H1 (cell line): ENCODE results near the gene TBCD.

Source experiments
- E2F6 ChIP-seq: IDR thresholded peaks from 2 replicates; pipeline ENCODE4 v1.6.1; 2012; ENCODE audit warnings: inconsistent platforms
- POLR2A ChIP-seq, 2 experiments: IDR thresholded peaks; 1 replicate in 1 of 2; 2 replicates in 1 of 2; pipeline ENCODE4 v1.6.1; 2011; ENCODE audit warnings: low read depth in 2 of 2, low read length in 2 of 2, mild to moderate bottlenecking in 2 of 2; ENCODE audit errors: control extremely low read depth in 1 of 2
- POLR2AphosphoS5 ChIP-seq: IDR thresholded peaks from 2 replicates; pipeline ENCODE4 v1.6.1; 2011; ENCODE audit warnings: low read depth, low read length
- RAD21 ChIP-seq, 2 experiments: IDR thresholded peaks in 1 of 2; conservative IDR thresholded peaks in 1 of 2; 2 replicates each; pipeline ENCODE4 v1.6.1; 2011; ENCODE audit warnings: low read depth in 2 of 2, low read length in 2 of 2, improper control_type of control experiment in 1 of 2, inconsistent platforms in 1 of 2, mild to moderate bottlenecking in 1 of 2, moderate library complexity in 1 of 2
- SP2 ChIP-seq: IDR thresholded peaks from 2 replicates; pipeline ENCODE4 v1.6.1; 2012; ENCODE audit warnings: mild to moderate bottlenecking, low read length, inconsistent platforms
- TF ChIP-seq, protein P1 (sequence below), 3 experiments: IDR thresholded peaks; 1 replicate in 2 of 3; 2 replicates in 1 of 3; pipeline versions ENCODE4 v1.5.1 to v1.6.1; 2011; ENCODE audit warnings: low read length in 3 of 3, mild to moderate bottlenecking in 3 of 3, inconsistent platforms in 2 of 3, low read depth in 1 of 3, moderate library complexity in 1 of 3; ENCODE audit not compliant: insufficient read depth in 1 of 3; ENCODE audit errors: control extremely low read depth in 1 of 3

GRCh38 chr17:82871056-82871775, 119.4 kb downstream of the TBCD start:
- TF ChIP-seq, protein P1, sequence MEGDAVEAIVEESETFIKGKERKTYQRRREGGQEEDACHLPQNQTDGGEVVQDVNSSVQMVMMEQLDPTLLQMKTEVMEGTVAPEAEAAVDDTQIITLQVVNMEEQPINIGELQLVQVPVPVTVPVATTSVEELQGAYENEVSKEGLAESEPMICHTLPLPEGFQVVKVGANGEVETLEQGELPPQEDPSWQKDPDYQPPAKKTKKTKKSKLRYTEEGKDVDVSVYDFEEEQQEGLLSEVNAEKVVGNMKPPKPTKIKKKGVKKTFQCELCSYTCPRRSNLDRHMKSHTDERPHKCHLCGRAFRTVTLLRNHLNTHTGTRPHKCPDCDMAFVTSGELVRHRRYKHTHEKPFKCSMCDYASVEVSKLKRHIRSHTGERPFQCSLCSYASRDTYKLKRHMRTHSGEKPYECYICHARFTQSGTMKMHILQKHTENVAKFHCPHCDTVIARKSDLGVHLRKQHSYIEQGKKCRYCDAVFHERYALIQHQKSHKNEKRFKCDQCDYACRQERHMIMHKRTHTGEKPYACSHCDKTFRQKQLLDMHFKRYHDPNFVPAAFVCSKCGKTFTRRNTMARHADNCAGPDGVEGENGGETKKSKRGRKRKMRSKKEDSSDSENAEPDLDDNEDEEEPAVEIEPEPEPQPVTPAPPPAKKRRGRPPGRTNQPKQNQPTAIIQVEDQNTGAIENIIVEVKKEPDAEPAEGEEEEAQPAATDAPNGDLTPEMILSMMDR (IDR thresholded peaks at IDR 0.05; ENCODE audit: control extremely low read depth in 1 of 3, insufficient read depth in 1 of 3, low read depth in 1 of 3, low read length in 3 of 3) = peak; percentile 41 to 59 (median 42)
- no peak; a peak in 1 of 4 replicates for TF ChIP-seq RAD21 (IDR thresholded peaks at IDR 0.05 in 1 of 2, conservative IDR thresholded peaks at IDR 0.05 in 1 of 2; ENCODE audit: low read depth in 2 of 2, low read length in 2 of 2)
- TF ChIP-seq SP2 = no peak
- no peak for TF ChIP-seq POLR2AphosphoS5
- no peak for TF ChIP-seq E2F6
- no peak for TF ChIP-seq POLR2A (IDR thresholded peaks at IDR 0.05; ENCODE audit: control extremely low read depth in 1 of 2, low read depth in 2 of 2, low read length in 2 of 2)
